ENCODE results near the gene FXN. TPM values are rescaled to one million over a fixed set of nuclear protein-coding genes. Genes with fewer than 3 reads are reported as not detected.
A peak's percentile ranks its signal among the peaks of the same experiment; 100 is the strongest.

FXN gene
- total RNA-seq, 1 experiment from 2014 or later = 11.0 TPM

- H2AFZ ChIP-seq (ENCODE audit: low read length) = no peak overlapping the region
- no peaks in the 10 kb centered on the region for H3F3A ChIP-seq (ENCODE audit: low read length, unreplicated experiment)
- no peak overlapping the region for H3K4me3 ChIP-seq (ENCODE audit: low read length)
- H3K79me2 ChIP-seq (ENCODE audit: low read length) = no peaks in the 10 kb centered on the region
- H3K9me2 ChIP-seq (replicated peaks; ENCODE audit: low read length) = no peaks in the 10 kb centered on the region
- intact Hi-C loops (cut with micrococcal nuclease) = no loop called here
- H3K4me2 ChIP-seq (ENCODE audit: low read length) = no peak overlapping the region
- no peak for DNase-seq
- H3K9me3 ChIP-seq (ENCODE audit: low read length) = no peaks in the 10 kb centered on the region
- no peak for TF ChIP-seq EZH2phosphoT487 (IDR thresholded peaks at IDR 0.05; ENCODE audit: borderline replicate concordance, low read length)
- TF ChIP-seq EZH2 (IDR thresholded peaks at IDR 0.05; ENCODE audit: low read length, unreplicated experiment) = no peak
- TF ChIP-seq CTCF (conservative IDR thresholded peaks at IDR 0.05; ENCODE audit: low read depth, low read length) = no peak
- no peak overlapping the region for H3K27ac ChIP-seq (ENCODE audit: low read length)
- no peaks in the 10 kb centered on the region for H4K20me1 ChIP-seq (ENCODE audit: low read length)
- BruUV-seq (replicated peaks) = no TSS peak
- no peak for ATAC-seq
- no peak overlapping the region for H3K9ac ChIP-seq (ENCODE audit: low read length)
- ChIA-PET POLR2A (ENCODE audit: unreplicated experiment) (no interaction called here), CTCF (no interaction called here)
- peaks cover 21% of the 10 kb centered on the region for H3K27me3 ChIP-seq (ENCODE audit: low read length)
- no peaks in the 10 kb centered on the region for H3K36me3 ChIP-seq (ENCODE audit: low read depth, low read length)
- no peaks in the 10 kb centered on the region for H3K4me1 ChIP-seq (ENCODE audit: insufficient read depth, low read length)
Measured at GRCh38 chr9:68998385-68998784, 37.2 kb upstream of the FXN start.

GRCh38 chr9:68998812-68999211, 36.7 kb upstream of the FXN start:
- H3K4me2 ChIP-seq (ENCODE audit: low read length) = no peak overlapping the region
- no peaks in the 10 kb centered on the region for H3K9me3 ChIP-seq (ENCODE audit: low read length)
- no peaks in the 10 kb centered on the region for H4K20me1 ChIP-seq (ENCODE audit: low read length)
- no peaks in the 10 kb centered on the region for H3K36me3 ChIP-seq (ENCODE audit: low read depth, low read length)
- no peaks in the 10 kb centered on the region for H3F3A ChIP-seq (ENCODE audit: low read length, unreplicated experiment)
- DNase-seq = no peak
- no peaks in the 10 kb centered on the region for H3K4me1 ChIP-seq (ENCODE audit: insufficient read depth, low read length)
- no peaks in the 10 kb centered on the region for H3K9me2 ChIP-seq (replicated peaks; ENCODE audit: low read length)
- H3K9ac ChIP-seq (ENCODE audit: low read length) = no peak overlapping the region
- no peaks in the 10 kb centered on the region for H3K79me2 ChIP-seq (ENCODE audit: low read length)
- TF ChIP-seq EZH2phosphoT487 (IDR thresholded peaks at IDR 0.05; ENCODE audit: borderline replicate concordance, low read length) (no peak), CTCF (conservative IDR thresholded peaks at IDR 0.05; ENCODE audit: low read depth, low read length) (no peak), EZH2 (IDR thresholded peaks at IDR 0.05; ENCODE audit: low read length, unreplicated experiment) (no peak)
- H2AFZ ChIP-seq (ENCODE audit: low read length) = no peak overlapping the region
- ChIA-PET CTCF (no interaction called here), POLR2A (ENCODE audit: unreplicated experiment) (no interaction called here)
- peaks cover 21% of the 10 kb centered on the region for H3K27me3 ChIP-seq (ENCODE audit: low read length)
- no peak overlapping the region for H3K4me3 ChIP-seq (ENCODE audit: low read length)
- no peak overlapping the region for H3K27ac ChIP-seq (ENCODE audit: low read length)
- ATAC-seq = no peak
- intact Hi-C loops (cut with micrococcal nuclease) = loop anchor here (1.0 kb wide), 1 partner anchor 415 kb away; no protein-coding TSS in a partner anchor
- no TSS peak for BruUV-seq (replicated peaks)

GRCh38 chr9:68999393-69000105, 36.0 kb upstream of the FXN start:
- no peaks in the 10 kb centered on the region for H4K20me1 ChIP-seq (ENCODE audit: low read length)
- H3K9ac ChIP-seq (ENCODE audit: low read length) = no peak overlapping the region
- ChIA-PET POLR2A (ENCODE audit: unreplicated experiment) (no interaction called here), CTCF (no interaction called here)
- no peak overlapping the region for H3K4me2 ChIP-seq (ENCODE audit: low read length)
- intact Hi-C loops (cut with micrococcal nuclease) = loop anchor here (1.0 kb wide), 1 partner anchor 415 kb away; no protein-coding TSS in a partner anchor
- no TSS peak for BruUV-seq (replicated peaks)
- no peaks in the 10 kb centered on the region for H3K4me1 ChIP-seq (ENCODE audit: insufficient read depth, low read length)
- peak; percentile 92 for ATAC-seq
- H3K4me3 ChIP-seq (ENCODE audit: low read length) = no peak overlapping the region
- H3K27ac ChIP-seq (ENCODE audit: low read length) = no peak overlapping the region
- no peaks in the 10 kb centered on the region for H3K79me2 ChIP-seq (ENCODE audit: low read length)
- H3K9me3 ChIP-seq (ENCODE audit: low read length) = no peaks in the 10 kb centered on the region
- H3F3A ChIP-seq (ENCODE audit: low read length, unreplicated experiment) = no peaks in the 10 kb centered on the region
- no peaks in the 10 kb centered on the region for H3K9me2 ChIP-seq (replicated peaks; ENCODE audit: low read length)
- no peak overlapping the region for H2AFZ ChIP-seq (ENCODE audit: low read length)
- H3K27me3 ChIP-seq (ENCODE audit: low read length) = peaks cover 27% of the 10 kb centered on the region
- peak; percentile 76 for DNase-seq
- no peaks in the 10 kb centered on the region for H3K36me3 ChIP-seq (ENCODE audit: low read depth, low read length)
- peak; percentile 84 for TF ChIP-seq CTCF (conservative IDR thresholded peaks at IDR 0.05; ENCODE audit: low read depth, low read length)
- TF ChIP-seq EZH2phosphoT487 (IDR thresholded peaks at IDR 0.05; ENCODE audit: borderline replicate concordance, low read length) = no peak
